Measurements from ENCODE around the gene ZNF554. TPM values are rescaled to one million over a fixed set of nuclear protein-coding genes. Genes with fewer than 3 reads are reported as not detected.

The ZNF554 gene
- total and polyA plus RNA-seq, 2 donors (not counting 3 experiments of a cell fraction or from before 2014, with no cell fraction given), result 1.2 to 1.6 TPM

DNA sequence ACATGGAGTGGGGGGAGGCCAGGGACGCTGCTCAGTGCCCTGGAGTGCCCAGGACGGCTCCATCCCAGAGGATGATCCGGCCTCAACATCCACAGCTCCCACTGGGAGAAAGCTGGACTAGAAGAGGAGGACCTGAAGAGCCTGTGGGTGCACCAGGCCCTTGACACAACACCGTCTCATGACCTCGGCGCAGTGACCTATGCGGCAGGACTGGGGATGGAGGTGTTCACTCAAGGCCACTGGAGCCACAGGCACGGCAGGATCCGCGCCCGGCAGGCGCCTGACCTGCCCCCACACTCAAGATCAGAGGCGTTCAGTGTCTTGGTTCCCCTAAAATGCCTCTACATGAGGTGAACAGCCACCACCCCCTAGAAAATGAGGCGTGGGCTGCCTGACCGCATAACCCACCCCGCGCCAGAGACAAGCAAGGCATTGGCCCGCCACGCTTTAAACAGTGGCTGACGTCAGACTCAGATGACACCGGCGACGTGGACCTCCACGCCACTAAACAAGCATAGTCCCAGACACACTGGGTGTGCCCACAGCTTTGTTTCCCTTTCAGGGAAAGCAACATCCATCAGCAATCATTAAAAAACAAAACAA lies 44.6 kb upstream of the ZNF554 start:
- DNase-seq (ENCODE audit: low read depth, low spot score), result no peak
- Histone ChIP-seq H3K27ac (ENCODE audit: insufficient read depth, low read depth, low read length) (peak overlapping the region; percentile 62), H3K9ac (replicated peaks; ENCODE audit: extremely low read depth, insufficient read depth, low read length) (no peak overlapping the region)

More for the DNA sequence above, 44.6 kb upstream of the ZNF554 start:
- intact Hi-C loops (cut with micrococcal nuclease) (no loop called here), dilution Hi-C loops (cut with MboI; ENCODE audit: extremely low pct_ligation_motif_present, low sequenced_read_pairs) (no loop called here)
- H3K4me2 ChIP-seq (ENCODE audit: insufficient read depth, low read length), result peak overlapping the region; percentile 57
- H3K4me3 ChIP-seq (replicated peaks in 1 of 3; ENCODE audit: insufficient read depth in 1 of 3, low read depth in 1 of 3, low read length in 3 of 3), result no peak overlapping the region
- FAIRE-seq, result no peak
- H3K9me1 ChIP-seq (replicated peaks; ENCODE audit: control insufficient read depth, extremely low read depth, insufficient read depth, low read length), result no peaks in the 10 kb centered on the region
- no peaks in the 10 kb centered on the region for H4K20me1 ChIP-seq (replicated peaks; ENCODE audit: control insufficient read depth, extremely low read depth, insufficient read depth, low read length)
- ChIA-PET CTCF (interaction anchor here (1.0 to 1.2 kb wide), 2 partner anchors 127 to 187 kb away, joined by 3 to 4 read pairs; no protein-coding TSS in a partner anchor), POLR2A (no interaction called here)
- H3K27me3 ChIP-seq (ENCODE audit: control insufficient read depth in 2 of 2, insufficient read depth in 2 of 2, low read length in 2 of 2), result no peaks in the 10 kb centered on the region
- TF ChIP-seq EZH2 (IDR thresholded peaks at IDR 0.05; ENCODE audit: borderline replicate concordance, low read depth, low read length, severe bottlenecking) (no peak), MYC (IDR thresholded peaks at IDR 0.05; ENCODE audit: low read depth, low read length) (no peak), FOS (IDR thresholded peaks at IDR 0.05; ENCODE audit: borderline replicate concordance, insufficient read depth, low read length) (no peak), POLR2A (IDR thresholded peaks at IDR 0.05; ENCODE audit: low read depth, low read length) (no peak), POLR2AphosphoS5 (IDR thresholded peaks at IDR 0.05; ENCODE audit: insufficient read depth, low read depth, low read length) (no peak), JUN (IDR thresholded peaks at IDR 0.05; ENCODE audit: borderline replicate concordance, insufficient read depth, insufficient read length, low read depth) (no peak), GATA2 (IDR thresholded peaks at IDR 0.05; ENCODE audit: insufficient read depth, insufficient read length, low read depth, low read length) (no peak)
- TF ChIP-seq, protein P1, sequence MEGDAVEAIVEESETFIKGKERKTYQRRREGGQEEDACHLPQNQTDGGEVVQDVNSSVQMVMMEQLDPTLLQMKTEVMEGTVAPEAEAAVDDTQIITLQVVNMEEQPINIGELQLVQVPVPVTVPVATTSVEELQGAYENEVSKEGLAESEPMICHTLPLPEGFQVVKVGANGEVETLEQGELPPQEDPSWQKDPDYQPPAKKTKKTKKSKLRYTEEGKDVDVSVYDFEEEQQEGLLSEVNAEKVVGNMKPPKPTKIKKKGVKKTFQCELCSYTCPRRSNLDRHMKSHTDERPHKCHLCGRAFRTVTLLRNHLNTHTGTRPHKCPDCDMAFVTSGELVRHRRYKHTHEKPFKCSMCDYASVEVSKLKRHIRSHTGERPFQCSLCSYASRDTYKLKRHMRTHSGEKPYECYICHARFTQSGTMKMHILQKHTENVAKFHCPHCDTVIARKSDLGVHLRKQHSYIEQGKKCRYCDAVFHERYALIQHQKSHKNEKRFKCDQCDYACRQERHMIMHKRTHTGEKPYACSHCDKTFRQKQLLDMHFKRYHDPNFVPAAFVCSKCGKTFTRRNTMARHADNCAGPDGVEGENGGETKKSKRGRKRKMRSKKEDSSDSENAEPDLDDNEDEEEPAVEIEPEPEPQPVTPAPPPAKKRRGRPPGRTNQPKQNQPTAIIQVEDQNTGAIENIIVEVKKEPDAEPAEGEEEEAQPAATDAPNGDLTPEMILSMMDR (IDR thresholded peaks at IDR 0.05; ENCODE audit: extremely low read depth in 1 of 2, insufficient read depth in 1 of 2, low read depth in 1 of 2, low read length in 2 of 2), result no peak
- TF ChIP-seq, protein P2, sequence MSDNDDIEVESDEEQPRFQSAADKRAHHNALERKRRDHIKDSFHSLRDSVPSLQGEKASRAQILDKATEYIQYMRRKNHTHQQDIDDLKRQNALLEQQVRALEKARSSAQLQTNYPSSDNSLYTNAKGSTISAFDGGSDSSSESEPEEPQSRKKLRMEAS (IDR thresholded peaks at IDR 0.05; ENCODE audit: insufficient read depth, insufficient read length), result no peak
- no TSS peak for BruUV-seq (replicated peaks)
- H3K4me1 ChIP-seq (ENCODE audit: control insufficient read depth, extremely low read depth, insufficient read depth, low read length), result no peaks in the 10 kb centered on the region
- H3K79me2 ChIP-seq (ENCODE audit: control insufficient read depth, insufficient read depth, low read length), result peaks cover 90% of the 10 kb centered on the region
- H3K36me3 ChIP-seq (ENCODE audit: control insufficient read depth in 2 of 2, extremely low read depth in 1 of 2, insufficient read depth in 2 of 2, low read length in 2 of 2), result peaks cover 0 to 3% of the 10 kb centered on the region in 2 experiments
- no peaks in the 10 kb centered on the region for H3K9me3 ChIP-seq (replicated peaks; ENCODE audit: control insufficient read depth, insufficient read depth, low read length)
- H2AFZ ChIP-seq (ENCODE audit: low read depth, low read length), result no peak overlapping the region

Data from endothelial cell of umbilical vein (primary cell).